GM23338 (cell line): ENCODE results near the gene ADGRG6.

Experiments used
- EZH2 ChIP-seq: fragments of 200-600 bp; sonication (generic); IDR thresholded peaks from one replicate; pipeline ENCODE4 v1.8.0; 2017; ENCODE audit warnings: antibody characterized with exemption, mild to moderate bottlenecking, low read depth; ENCODE audit not compliant: unreplicated experiment
- EZH2phosphoT487 ChIP-seq: fragments of 200-600 bp; sonication (generic); IDR thresholded peaks from one replicate; pipeline ENCODE4 v1.8.1; 2018; ENCODE audit warnings: antibody characterized with exemption; ENCODE audit not compliant: unreplicated experiment
- NANOG ChIP-seq: IDR thresholded peaks from 2 replicates; pipeline ENCODE4 v1.6.1; 2016; ENCODE audit warnings: antibody characterized with exemption, borderline replicate concordance
- POLR2AphosphoS5 ChIP-seq: IDR thresholded peaks from 2 replicates; pipeline ENCODE4 v1.6.1; 2016; ENCODE audit warnings: antibody characterized with exemption, low read depth
- REST ChIP-seq: IDR thresholded peaks from one replicate; pipeline ENCODE4 v1.6.1; 2018; ENCODE audit warnings: antibody characterized with exemption; ENCODE audit not compliant: unreplicated experiment
- STAT1 ChIP-seq: IDR thresholded peaks from one replicate; pipeline ENCODE4 v1.6.1; 2016; ENCODE audit warnings: antibody characterized with exemption; ENCODE audit not compliant: unreplicated experiment
- TF ChIP-seq, protein P1 (sequence below), 2 experiments: fragments of 200-600 bp in 1 of 2; sonication (generic) in 1 of 2; conservative IDR thresholded peaks; 2 replicates each; pipeline versions ENCODE4 v1.5.1 to v1.6.1; 2016 to 2017; ENCODE audit warnings: antibody characterized with exemption in 2 of 2, low read depth in 2 of 2, mild to moderate bottlenecking in 2 of 2, moderate library complexity in 1 of 2

GRCh38 chr6:142276256-142276655 is 25.6 kb upstream of the ADGRG6 start:
- TF ChIP-seq EZH2: no peak
- TF ChIP-seq REST: no peak
- TF ChIP-seq, protein P1, sequence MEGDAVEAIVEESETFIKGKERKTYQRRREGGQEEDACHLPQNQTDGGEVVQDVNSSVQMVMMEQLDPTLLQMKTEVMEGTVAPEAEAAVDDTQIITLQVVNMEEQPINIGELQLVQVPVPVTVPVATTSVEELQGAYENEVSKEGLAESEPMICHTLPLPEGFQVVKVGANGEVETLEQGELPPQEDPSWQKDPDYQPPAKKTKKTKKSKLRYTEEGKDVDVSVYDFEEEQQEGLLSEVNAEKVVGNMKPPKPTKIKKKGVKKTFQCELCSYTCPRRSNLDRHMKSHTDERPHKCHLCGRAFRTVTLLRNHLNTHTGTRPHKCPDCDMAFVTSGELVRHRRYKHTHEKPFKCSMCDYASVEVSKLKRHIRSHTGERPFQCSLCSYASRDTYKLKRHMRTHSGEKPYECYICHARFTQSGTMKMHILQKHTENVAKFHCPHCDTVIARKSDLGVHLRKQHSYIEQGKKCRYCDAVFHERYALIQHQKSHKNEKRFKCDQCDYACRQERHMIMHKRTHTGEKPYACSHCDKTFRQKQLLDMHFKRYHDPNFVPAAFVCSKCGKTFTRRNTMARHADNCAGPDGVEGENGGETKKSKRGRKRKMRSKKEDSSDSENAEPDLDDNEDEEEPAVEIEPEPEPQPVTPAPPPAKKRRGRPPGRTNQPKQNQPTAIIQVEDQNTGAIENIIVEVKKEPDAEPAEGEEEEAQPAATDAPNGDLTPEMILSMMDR (conservative IDR thresholded peaks at IDR 0.05; ENCODE audit: low read depth in 2 of 2): no peak
- no peak for TF ChIP-seq NANOG
- no peak for TF ChIP-seq EZH2phosphoT487
- no peak for TF ChIP-seq POLR2AphosphoS5
- no peak for TF ChIP-seq STAT1
